Colonic mucosa (tissue), 4 donors: Measurements from ENCODE around the gene MARK3. TPM values are rescaled to one million over a fixed set of nuclear protein-coding genes. Genes with fewer than 3 reads are reported as not detected.

Experiments used
- DNase-seq: peaks from one replicate; pipeline ENCODE4 v3.0.0-alpha.2; 2020
- H3K27ac ChIP-seq: fragments of 200-600 bp; one replicate; pipeline ENCODE4 v1.8.0; 2021
- H3K27me3 ChIP-seq: fragments of 200-600 bp; one replicate; pipeline ENCODE4 v1.8.0; 2021
- H3K36me3 ChIP-seq: fragments of 200-600 bp; one replicate; pipeline ENCODE4 v1.8.0; 2021
- H3K4me1 ChIP-seq: fragments of 200-600 bp; one replicate; pipeline ENCODE4 v1.8.0; 2021; ENCODE audit warnings: mild to moderate bottlenecking
- H3K4me3 ChIP-seq: fragments of 200-600 bp; one replicate; pipeline ENCODE4 v1.8.0; 2021
- H3K9ac ChIP-seq, 2 donors: one replicate each; pipeline ENCODE4 v1.7.0; 2013; ENCODE audit warnings: control low read depth in 2 of 2, low read depth in 2 of 2, low read length in 2 of 2
- H3K9me3 ChIP-seq: fragments of 200-600 bp; one replicate; pipeline ENCODE4 v1.8.0; 2021
- intact Hi-C: fragments of 100-400 bp; cut with DNase I; formaldehyde crosslinking; loops from one replicate; pipeline ENCODE4 v1.14.1; 2022
- total RNA-seq, 2 donors: library from RNA; stranded (reverse); fragmentation: NEBNext Ultra II Directional in 1 of 2; extraction: Animal tissue kit (Norgen Biotek cat#: 25700) in 1 of 2; gene quantifications; one replicate each; pipeline ENCODE4 v1.2.1, GENCODE V29; 2021
- TF ChIP-seq, protein P1 (sequence below): fragments of 200-600 bp; IDR thresholded peaks from one replicate; pipeline ENCODE4 v1.8.0; 2022; ENCODE audit warnings: antibody characterized with exemption, mild to moderate bottlenecking
- donor health status: healthy.
- donor health status: DM: no; HTN: no; CAD: no.
- donor health status: DM: no; HTN: no; CAD: no.

Gene MARK3
- total RNA-seq, 2 donors from 2014 or later: 52.5 to 63.6 TPM

DNA sequence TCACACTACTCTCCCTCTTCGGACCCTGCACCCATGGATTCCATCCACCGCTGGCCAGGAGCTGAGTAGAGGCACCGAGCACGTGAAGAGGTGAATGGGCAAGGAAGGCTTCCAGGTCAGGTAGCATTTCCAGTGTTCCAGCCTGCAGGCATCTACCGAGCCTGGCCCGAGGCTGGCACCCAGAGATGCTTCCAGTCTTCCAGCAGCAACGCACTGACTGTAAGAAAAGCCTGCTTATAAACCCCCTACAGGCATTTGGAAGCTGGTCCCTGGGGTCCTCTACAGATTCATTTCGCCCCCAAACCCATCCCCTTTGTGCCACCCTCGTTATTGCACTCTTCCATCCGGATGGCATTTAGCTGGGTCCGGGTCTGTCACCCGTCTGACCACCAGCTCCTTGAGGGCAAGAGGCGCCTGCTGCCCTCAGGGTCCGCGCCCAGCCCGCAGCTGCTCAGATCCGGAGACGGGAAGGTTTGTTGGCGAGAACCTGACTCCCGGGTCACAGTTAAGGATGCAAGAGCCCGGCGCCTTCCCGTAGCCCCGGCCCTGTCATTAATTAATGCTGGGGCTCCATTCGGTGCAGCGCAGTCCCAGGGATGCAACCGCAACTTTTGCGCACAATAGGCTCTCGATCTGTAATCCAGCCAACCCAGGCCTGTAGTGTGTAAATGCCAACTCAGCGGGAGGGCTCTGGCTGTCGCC is 614 bp upstream of the MARK3 start:
- H3K9ac ChIP-seq: peak overlapping the region; percentile 90 to 97
- intact Hi-C loops: loop anchor here (10.0 kb wide), 1 partner anchor 50 kb away; the partner anchor contains the start of gene EIF5
- H3K4me1 ChIP-seq: peaks cover 3% of the 10 kb centered on the region
- peak overlapping the region; percentile 87 for H3K4me3 ChIP-seq
- no peaks in the 10 kb centered on the region for H3K36me3 ChIP-seq
- H3K27me3 ChIP-seq: no peaks in the 10 kb centered on the region
- no peaks in the 10 kb centered on the region for H3K9me3 ChIP-seq
- DNase-seq: peak; percentile 30
- peak overlapping the region; percentile 99 for H3K27ac ChIP-seq
- TF ChIP-seq, protein P1, sequence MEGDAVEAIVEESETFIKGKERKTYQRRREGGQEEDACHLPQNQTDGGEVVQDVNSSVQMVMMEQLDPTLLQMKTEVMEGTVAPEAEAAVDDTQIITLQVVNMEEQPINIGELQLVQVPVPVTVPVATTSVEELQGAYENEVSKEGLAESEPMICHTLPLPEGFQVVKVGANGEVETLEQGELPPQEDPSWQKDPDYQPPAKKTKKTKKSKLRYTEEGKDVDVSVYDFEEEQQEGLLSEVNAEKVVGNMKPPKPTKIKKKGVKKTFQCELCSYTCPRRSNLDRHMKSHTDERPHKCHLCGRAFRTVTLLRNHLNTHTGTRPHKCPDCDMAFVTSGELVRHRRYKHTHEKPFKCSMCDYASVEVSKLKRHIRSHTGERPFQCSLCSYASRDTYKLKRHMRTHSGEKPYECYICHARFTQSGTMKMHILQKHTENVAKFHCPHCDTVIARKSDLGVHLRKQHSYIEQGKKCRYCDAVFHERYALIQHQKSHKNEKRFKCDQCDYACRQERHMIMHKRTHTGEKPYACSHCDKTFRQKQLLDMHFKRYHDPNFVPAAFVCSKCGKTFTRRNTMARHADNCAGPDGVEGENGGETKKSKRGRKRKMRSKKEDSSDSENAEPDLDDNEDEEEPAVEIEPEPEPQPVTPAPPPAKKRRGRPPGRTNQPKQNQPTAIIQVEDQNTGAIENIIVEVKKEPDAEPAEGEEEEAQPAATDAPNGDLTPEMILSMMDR: no peak

GRCh38 chr14:103385929-103386712 is 906 bp downstream of the MARK3 start:
- intact Hi-C loops: loop anchor here (10.0 kb wide), 1 partner anchor 51 kb away; the partner anchor contains the start of gene EIF5
- no peaks in the 10 kb centered on the region for H3K27me3 ChIP-seq
- peak; percentile 55 for DNase-seq
- peak overlapping the region; percentile 87 for H3K4me3 ChIP-seq
- H3K9me3 ChIP-seq: no peaks in the 10 kb centered on the region
- H3K27ac ChIP-seq: peak overlapping the region; percentile 99
- TF ChIP-seq, protein P1: no peak
- no peaks in the 10 kb centered on the region for H3K36me3 ChIP-seq
- peaks cover 3% of the 10 kb centered on the region for H3K4me1 ChIP-seq
- peak overlapping the region; percentile 90 to 97 for H3K9ac ChIP-seq

DNA sequence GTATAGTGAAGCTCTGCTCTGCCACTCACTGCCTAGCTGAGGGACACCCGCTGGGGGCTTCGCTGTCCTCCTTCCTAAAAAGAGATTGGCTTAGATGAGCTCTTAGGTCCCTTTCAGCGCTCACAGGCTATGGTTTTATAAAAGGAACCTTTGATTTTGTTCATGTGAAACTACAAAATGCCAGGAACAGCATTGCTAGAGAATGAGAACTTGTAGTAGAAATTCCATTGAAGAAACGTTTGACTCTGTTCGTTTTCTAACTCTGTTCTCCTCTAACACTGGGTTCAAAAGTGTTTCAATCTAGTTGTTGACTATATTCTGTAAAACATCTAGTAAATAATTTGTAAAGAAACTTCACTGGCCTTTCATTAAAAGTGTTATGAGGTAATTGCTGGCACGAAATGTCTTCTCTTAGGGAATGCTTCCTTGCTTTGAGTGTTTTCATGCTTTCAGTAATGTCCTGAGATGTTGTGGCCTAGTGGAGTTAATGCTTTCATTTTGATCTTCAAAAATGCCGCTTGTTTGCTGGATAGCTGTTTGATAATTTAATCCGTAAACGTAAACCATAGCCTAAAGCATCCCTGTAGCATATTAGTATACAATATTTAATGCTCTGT is 1.6 kb downstream of the MARK3 start:
- peaks cover 3% of the 10 kb centered on the region for H3K4me1 ChIP-seq
- H3K4me3 ChIP-seq: peak overlapping the region; percentile 87
- H3K27me3 ChIP-seq: no peaks in the 10 kb centered on the region
- DNase-seq: no peak
- no peaks in the 10 kb centered on the region for H3K9me3 ChIP-seq
- intact Hi-C loops: loop anchor here (10.0 kb wide), 1 partner anchor 52 kb away; the partner anchor contains the start of gene EIF5
- TF ChIP-seq, protein P1: no peak
- no peak overlapping the region for H3K27ac ChIP-seq
- peak overlapping the region; percentile 90 to 97 for H3K9ac ChIP-seq
- H3K36me3 ChIP-seq: no peaks in the 10 kb centered on the region

GRCh38 chr14:103388664-103389063 is 3.4 kb downstream of the MARK3 start:
- H3K9me3 ChIP-seq: no peaks in the 10 kb centered on the region
- H3K36me3 ChIP-seq: no peaks in the 10 kb centered on the region
- no peak overlapping the region for H3K9ac ChIP-seq
- no peaks in the 10 kb centered on the region for H3K27me3 ChIP-seq
- no peak overlapping the region for H3K27ac ChIP-seq
- intact Hi-C loops: loop anchor here (10.0 kb wide), 1 partner anchor 54 kb away; the partner anchor contains the start of gene EIF5
- no peak for DNase-seq
- TF ChIP-seq, protein P1: no peak
- H3K4me3 ChIP-seq: no peak overlapping the region
- peaks cover 6% of the 10 kb centered on the region for H3K4me1 ChIP-seq

- H3K27ac ChIP-seq: no peak overlapping the region
Observed at GRCh38 chr14:103390605-103391004, 5.4 kb downstream of the MARK3 start.

More at GRCh38 chr14:103390605-103391004, 5.4 kb downstream of the MARK3 start:
- H3K9me3 ChIP-seq: no peaks in the 10 kb centered on the region
- H3K4me3 ChIP-seq: no peak overlapping the region
- peaks cover 13% of the 10 kb centered on the region for H3K4me1 ChIP-seq
- TF ChIP-seq, protein P1: no peak
- H3K27me3 ChIP-seq: no peaks in the 10 kb centered on the region
- intact Hi-C loops: no loop called here
- no peaks in the 10 kb centered on the region for H3K36me3 ChIP-seq
- no peak for DNase-seq
- no peak overlapping the region for H3K9ac ChIP-seq
